RCC 7860 (cell line): Measurements from ENCODE around the gene NGFR.

Source experiments
- DNase-seq: peaks from one replicate; pipeline ENCODE4 v3.0.0-alpha.2; 2015; ENCODE audit warnings: low spot score
- FAIRE-seq: peaks from 2 replicates; lab custom pipeline; 2012; peaks lifted over from hg19 to GRCh38; lab: Jason Lieb, UNC

The NGFR gene

DNA sequence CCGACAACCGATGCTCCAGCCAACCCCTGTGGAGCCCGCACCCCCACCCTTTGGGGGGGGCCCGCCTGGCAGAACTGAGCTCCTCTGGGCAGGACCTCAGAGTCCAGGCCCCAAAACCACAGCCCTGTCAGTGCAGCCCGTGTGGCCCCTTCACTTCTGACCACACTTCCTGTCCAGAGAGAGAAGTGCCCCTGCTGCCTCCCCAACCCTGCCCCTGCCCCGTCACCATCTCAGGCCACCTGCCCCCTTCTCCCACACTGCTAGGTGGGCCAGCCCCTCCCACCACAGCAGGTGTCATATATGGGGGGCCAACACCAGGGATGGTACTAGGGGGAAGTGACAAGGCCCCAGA lies 17.9 kb downstream of the NGFR start:
- FAIRE-seq = no peak
- DNase-seq = no peak

DNA sequence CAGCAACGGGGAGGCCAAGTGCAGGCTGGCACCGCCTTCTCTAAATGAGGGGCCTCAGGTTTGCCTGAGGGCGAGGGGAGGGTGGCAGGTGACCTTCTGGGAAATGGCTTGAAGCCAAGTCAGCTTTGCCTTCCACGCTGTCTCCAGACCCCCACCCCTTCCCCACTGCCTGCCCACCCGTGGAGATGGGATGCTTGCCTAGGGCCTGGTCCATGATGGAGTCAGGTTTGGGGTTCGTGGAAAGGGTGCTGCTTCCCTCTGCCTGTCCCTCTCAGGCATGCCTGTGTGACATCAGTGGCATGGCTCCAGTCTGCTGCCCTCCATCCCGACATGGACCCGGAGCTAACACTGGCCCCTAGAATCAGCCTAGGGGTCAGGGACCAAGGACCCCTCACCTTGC lies 18.5 kb downstream of the NGFR start:
- FAIRE-seq (no peak), DNase-seq (no peak)

DNA sequence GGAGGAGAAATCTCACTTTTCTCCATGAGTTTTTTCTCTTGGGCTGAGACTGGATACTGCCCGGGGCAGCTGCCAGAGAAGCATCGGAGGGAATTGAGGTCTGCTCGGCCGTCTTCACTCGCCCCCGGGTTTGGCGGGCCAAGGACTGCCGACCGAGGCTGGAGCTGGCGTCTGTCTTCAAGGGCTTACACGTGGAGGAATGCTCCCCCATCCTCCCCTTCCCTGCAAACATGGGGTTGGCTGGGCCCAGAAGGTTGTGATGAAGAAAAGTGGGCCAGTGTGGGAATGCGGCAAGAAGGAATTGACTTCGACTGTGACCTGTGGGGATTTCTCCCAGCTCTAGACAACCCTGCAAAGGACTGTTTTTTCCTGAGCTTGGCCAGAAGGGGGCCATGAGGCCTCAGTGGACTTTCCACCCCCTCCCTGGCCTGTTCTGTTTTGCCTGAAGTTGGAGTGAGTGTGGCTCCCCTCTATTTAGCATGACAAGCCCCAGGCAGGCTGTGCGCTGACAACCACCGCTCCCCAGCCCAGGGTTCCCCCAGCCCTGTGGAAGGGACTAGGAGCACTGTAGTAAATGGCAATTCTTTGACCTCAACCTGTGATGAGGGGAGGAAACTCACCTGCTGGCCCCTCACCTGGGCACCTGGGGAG lies 19.1 kb downstream of the NGFR start:
- FAIRE-seq (no peak), DNase-seq (no peak)

DNA sequence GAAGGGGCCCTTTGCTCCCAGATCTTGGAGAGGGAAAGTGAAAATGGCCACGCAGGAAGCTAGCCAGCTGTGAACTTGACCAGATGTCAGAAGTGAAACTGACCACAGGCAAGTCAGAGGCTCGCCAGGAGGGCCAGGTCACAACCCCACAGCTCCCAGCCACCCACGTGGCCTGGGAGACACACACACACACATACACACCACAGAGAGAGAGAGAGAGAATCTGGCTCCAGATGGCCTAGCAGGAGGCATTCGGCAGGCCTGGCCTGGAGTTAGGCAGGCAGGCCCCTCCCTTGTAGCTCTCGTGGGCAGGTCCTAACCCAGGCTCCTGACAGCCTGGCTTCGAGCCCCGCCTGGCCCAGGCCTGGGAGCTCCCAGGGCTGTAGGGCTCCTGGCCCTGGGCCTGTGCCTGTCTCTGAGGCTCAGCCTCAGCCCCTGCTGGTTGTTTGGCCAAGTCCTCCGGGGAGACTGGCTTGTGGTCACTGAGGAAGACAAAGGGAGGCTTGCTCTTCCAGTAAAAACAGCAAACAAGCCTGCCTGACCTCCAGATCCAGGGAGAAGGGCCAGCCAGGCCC lies 20.2 kb downstream of the NGFR start:
- FAIRE-seq = peak; percentile 92

DNA sequence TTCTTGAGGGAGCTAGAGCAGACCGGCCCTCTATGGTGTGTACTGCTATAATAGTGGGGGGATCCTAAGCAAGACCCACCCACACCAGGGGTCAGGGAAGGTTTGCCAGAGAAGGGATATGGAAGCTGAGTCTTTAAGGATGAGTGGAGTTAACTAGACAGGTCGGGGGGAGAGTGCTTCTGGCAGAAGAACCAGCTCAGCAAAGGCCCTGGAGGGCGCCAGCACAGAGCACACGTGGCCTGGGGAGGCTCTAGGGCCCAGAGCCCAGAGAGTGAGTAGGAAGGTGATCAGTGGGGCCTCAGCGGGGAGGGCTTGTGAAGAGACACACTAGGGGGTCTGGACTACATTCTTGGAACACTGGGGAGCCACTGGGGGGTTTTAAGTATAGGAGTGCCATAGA lies 21.1 kb downstream of the NGFR start:
- FAIRE-seq = no peak
- DNase-seq = no peak

More for the DNA sequence above, 20.2 kb downstream of the NGFR start:
- DNase-seq = peak; percentile 94

DNA sequence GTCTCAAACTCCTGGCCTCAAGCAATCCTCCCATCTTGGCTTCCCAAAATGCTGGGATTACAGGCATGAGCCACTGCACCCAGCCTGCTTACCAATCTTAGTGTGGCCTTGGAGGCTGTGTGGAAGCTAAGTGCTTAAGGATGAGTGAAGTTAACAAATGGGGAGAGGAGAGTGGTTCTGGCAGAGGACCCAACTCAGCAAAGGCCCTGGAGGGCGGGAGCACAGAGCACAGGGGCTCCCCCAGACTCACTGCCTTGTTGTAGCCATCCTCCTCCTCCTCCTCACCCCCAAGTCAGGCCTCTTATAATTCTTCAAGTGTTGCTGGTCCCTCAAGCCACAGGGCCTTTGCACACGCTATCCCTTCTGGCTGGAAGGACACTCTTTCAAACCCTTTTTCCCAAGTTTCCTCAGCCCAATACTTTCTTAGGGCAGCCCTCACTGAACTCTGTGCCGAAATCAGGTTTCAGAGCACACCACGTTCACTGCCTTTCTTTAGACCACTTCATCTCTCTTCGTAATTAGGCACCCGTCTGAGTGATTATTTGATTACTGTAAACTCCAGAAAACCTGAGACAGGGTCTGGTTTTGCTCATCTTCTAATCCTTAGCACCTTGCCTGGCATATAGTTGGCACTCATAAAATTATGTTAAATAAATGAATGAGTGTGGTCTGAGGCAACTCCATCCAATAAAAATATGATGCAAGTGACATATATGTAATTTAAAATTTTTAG lies 23.4 kb downstream of the NGFR start:
- DNase-seq (no peak), FAIRE-seq (no peak)

DNA sequence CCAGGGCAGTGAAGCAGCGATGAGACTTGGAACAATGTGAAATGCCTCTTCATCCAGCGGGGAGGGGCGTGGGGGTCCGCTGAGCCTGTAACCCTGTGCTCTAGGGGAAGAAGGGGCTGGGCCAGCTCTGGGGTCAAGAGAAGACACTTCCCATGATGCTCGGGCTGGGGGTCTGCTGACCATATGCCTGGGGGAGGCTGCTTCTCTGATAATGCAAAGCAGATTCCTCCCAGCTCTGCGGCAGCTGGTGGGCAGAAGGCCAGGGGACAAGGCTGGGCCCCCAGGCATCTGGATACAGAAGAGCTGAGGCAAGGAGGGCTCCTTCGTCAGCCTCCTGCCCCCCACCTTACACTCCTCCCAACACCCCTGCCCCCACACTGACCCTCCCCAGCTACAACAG lies 24.7 kb downstream of the NGFR start:
- FAIRE-seq (no peak), DNase-seq (no peak)

DNA sequence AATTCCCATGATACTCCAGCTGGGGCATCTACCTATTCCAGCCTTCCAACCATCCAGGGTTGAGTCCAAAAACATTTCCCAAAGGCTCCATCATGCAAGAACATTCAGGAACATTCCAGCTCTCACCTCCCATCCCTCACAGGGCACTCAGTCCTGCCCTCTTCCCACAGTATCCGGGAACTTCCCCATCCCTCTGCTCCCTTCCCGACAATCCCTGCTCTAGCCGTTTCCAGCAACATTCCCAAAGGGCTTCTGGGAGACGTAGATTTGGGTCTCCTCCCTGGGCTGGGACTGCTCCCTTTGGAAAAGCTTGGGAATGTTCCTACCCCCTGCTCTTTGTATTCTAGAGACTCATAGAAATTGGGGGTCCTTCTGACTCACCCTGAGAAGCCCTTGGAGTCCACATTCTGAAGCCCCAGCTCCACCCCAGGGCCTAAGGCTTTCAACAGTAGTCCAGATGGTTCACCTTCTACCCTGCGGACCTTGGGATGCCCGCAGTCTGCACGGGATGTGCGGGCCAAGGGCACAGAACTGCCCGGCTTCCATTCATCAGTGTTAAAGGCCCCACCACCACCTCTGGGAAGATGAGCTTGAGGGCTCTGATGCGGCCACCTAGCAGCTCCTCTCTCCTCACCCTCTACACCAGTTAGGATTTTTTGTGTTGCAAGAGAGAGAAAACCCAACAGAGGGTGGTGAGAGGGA lies 25.4 kb downstream of the NGFR start:
- DNase-seq (no peak), FAIRE-seq (no peak)

DNA sequence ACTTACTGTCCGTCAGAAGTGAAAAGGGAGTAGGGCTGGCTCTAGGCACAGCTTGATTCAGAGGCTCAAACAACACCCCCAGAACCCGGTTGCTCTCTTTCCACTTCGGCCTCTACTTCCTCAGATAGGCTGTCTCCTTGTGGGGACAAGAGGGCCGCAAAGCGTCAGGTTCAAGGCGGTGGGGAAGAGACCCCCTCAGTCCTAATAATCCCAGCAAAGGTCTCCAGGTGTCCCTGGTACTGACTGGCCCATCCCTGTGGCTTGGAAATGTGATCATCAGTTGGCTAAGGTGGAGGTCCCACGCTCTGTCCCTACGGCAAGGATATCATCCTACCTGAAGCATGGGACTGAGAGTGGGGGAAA lies 26.0 kb downstream of the NGFR start:
- DNase-seq (no peak), FAIRE-seq (no peak)

DNA sequence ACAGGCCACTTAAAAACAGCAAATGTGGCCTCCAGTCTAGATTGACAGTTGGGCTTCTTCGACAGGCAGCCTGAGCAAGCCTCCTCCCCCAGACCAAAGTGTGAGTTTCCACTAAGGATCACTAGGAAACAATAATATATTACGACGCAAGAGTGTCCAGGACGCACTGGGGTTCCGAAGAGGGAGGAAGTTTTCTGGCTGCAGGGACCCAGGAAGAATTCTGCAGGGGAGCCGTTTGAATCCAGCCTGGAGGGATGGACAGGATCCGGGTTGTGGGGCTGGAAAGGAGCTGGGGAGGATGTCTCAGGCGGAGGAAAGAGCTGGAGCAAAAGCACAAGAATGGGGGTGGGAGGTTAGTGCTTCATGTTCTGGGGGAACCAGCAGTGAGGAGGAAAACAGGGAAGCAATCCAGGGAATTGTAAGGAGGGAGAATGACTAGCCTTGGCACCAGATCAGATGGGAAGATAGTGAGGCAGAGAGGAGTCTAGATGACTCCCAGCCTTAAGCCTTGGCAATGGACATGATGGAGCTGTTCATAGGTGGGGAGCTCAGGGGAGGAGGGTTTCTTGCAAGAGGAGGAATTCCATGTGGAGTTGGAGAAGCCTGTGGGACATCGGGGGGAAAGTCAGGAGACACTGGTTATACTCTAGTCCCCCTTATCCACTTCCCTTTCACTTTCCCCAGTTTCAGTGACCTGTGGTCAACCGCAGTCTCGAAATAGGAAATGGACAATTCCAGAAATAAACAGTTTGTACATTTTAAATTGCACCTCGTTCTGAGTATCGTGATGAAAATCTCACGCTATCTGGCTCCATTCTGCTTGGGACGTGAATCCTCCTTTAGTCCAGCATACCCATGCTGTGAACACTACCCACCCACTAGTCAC lies 26.6 kb downstream of the NGFR start:
- DNase-seq (no peak), FAIRE-seq (no peak)

DNA sequence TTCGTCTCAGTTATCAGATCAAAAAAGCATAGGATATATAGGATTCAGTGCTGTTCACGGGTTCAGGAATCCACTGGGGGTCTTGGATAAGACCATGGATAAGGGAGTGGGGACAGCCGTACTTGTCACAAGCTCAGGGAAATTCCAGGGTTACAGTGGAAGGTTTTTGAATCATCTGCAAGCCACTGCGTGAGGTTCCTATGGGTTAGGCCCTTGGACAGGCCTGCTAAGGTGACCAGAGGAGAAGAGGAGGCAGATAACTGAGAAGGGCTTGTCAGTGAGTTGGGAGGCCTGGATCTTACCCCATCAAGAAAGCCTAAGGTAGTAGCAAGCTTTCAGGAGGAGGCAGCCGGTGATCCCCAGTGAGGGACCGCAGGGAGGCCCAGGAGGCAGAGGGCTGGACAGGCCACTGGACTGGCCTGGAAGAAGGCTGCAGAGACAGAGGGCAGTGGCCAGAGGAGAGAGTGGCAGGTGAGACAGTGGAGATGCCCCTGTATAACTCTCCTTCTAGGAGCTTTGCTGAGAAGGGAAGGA lies 27.3 kb downstream of the NGFR start:
- FAIRE-seq = no peak
- no peak for DNase-seq

DNA sequence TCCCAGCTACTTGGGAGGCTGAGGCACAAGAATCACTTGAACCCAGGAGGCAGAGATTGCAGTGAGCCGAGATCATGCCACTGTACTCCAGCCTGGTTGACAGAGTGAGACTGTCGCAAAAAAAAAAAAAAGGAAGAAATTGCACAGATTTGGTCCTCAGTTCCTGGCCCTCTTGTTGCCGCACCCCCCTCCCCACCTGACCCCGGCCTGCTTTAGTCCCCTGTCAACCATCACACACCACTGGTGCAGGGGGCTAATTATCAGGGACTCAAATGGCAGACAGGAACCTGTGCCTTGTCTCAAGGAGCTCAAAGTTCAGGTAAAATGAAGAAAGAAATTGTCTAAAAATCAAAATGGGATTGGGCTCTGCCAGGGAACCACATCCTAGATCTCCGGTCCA lies 28.1 kb downstream of the NGFR start:
- no peak for FAIRE-seq
- no peak for DNase-seq

DNA sequence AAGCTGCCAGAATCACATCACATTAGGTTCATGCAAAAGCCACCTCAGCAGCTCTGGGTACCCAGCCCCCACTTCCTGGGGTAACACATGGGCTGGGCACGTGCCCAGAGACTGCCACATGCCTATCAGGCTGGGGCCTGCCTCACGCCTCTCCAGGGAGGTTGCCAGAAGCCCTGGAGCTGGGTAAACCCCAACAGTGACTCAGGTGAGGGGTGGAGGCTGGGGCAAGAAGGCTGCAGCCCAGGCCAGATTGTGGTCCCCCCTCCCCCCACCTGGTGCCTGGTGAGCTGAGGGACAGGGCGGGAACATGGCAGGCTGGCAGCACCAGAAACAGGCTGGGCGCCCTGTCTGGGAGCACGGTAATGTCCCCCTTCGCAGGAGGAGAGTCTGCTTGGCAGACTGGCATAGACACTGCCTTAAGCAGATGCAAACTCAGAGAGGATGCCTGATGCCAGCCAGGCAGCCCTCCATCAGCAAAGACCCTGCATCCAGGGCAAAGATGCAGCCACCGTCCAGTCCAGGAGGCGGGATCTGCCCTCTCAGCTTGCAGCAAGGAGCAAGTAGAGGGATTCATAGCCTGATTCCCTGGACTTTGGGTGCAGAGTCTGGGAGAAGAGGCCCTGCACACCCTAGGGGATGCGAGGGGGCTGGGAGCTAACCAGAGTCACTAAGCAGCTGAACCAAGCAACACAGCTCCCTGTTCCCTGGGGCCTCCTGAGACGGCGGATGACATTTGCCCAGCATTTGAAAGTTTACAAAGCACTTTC lies 28.8 kb downstream of the NGFR start:
- peak; percentile 67 for DNase-seq
- FAIRE-seq = no peak

DNA sequence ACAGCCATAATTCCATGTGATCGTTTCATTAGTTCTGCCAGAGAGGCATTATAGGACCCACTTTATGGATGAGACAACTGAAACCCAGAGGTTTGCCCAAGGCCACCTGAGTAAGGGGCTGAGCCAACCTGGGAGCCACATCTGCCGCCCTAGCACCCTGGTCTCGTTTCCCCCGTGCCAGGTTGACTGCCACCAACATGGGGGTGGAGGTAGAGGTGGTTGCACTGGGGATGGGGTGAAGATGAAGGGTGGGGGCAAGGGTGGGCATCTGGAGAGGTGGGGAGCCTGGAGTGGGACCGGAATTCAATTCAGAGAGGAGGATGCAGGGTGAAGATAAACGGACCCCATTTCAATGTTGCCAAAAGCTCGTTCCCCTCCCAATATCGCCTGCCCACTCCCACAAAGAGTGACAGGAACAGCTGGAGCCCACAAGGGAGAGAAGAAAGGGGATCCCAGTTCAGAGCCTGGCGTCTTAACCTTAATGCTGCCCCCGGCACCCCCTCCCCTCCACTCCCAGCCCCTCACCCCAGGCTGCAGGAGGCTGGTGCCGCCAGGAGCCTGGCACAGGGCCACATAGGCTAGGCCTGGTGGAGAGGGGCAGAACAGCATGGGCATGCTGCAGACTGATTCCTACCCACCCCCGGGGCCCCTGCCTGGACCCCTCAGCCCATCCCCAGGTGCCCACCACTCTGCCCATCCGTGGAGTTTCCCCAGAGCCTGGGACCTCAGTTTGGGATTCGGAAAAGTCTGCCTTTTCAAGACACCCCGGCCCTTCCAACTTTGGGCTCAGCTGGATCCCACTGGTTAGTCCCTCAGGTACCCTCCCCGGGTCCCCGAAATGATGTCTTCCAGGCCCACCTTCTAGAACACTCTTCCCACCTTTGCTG lies 29.6 kb downstream of the NGFR start:
- FAIRE-seq (no peak), DNase-seq (no peak)

DNA sequence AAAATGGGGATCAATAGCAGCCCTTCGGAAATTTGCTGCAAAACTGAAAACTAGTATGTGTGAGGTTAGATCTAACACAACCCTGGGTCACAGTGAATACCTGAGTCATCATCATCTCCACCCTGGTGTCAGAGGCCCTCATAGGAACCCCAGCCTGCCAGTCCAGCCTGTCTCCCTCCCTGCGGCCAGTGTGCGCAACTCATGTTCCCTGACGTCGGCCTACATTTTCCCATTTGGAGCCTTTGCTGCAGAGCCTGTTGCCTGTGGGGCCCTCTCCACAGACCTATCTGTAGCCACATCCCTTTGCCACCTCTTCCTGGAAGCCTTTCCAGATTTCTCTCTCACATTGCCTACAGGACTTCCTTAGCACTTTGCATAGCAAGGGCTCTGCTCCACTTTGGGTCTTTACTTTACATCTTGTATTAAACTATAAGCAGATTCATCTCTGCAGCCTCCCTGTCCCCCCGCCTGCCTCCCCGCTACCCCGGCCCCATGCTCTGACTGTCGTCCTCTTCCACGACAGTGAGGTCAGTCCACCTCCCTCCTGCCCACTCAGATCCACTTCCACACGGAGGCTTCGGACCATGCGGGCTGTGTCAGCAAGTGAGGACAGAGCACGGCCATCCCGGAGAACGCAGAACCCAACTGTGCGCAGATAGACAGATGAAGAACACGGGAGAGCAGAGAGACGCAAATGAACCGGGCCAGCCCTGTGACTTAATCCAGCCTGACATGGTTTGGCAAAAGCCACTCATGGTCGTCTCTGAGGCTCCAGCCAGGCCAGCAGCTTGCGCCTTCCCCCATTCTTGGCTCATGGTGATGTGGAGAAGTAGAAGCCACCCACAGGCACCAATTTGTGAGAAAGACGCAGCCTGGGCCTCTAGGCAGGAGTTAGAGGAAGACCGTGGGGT lies 31.0 kb downstream of the NGFR start:
- DNase-seq (no peak), FAIRE-seq (no peak)

DNA sequence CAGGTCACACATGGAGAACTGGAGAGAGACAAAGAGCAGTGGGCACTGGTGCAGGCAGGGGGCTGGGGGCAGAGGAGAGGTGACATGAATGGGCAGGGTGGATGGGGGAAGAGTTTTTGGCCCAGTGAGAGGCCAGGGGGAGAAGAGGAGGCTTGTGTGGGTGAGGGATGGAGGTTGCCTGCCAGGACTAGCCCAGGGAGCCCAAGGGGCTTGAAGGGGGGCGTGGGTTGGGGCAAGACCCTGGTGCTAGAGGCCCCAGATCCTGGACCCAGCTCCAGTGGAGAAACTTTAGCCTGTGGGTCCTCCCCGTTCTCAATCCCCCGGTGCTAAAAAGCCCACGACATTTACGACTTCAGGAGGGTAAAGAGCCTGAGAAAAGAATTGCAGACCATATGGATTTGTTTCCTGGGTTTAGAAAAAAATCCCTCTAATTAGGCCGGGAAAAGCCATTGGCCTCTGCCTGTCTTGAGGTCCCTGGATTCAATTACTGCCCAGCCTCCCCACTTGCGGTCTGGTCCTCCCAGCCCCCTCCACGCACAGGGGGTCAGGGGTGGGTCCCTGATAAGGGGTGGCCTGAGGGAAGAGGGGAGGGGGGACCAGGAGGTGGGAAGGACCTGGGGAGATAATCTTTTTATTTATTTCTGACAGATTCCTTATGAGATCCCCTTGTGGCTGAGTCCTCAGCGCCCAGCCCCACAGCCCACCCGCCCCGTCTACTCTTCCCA lies 33.0 kb downstream of the NGFR start:
- DNase-seq (no peak), FAIRE-seq (no peak)

DNA sequence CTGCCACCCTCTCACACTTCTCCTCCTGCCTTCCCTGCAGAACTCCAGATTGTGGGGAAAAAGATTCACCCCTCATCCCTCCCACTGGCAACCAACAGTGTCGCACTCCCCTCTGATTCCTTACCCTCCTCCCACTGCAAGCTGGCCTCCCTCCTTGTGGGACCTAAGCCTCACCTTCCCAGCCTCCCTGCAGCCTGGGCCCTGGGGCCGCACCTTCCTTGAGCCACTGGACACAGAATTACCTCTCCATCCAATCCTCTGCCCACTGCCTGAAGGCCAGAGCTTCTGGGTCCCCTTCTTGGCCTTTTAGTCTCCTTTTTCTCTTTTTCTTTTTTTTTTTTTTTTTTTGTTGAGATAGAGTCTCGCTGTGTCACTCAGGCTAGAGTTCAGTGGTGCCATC lies 33.9 kb downstream of the NGFR start:
- FAIRE-seq (no peak), DNase-seq (no peak)
